VCaP (cell line): Measurements from ENCODE around the gene RAB8B.

Source experiments
- H3K27ac ChIP-seq: fragments of 450-650 bp; 2 replicates; pipeline ENCODE4 v1.5.1; 2017
- CTCF ChIP-seq: fragments of 450-650 bp; conservative IDR thresholded peaks from 2 replicates; pipeline ENCODE4 v1.5.1; 2017; ENCODE audit warnings: mild to moderate bottlenecking, moderate library complexity

RAB8B gene

GRCh38 chr15:63261311-63261710, 71.9 kb downstream of the RAB8B start:
- no peak for TF ChIP-seq CTCF

GRCh38 chr15:63263519-63263918, 74.1 kb downstream of the RAB8B start:
- TF ChIP-seq CTCF, result no peak

More at GRCh38 chr15:63261311-63261710, 71.9 kb downstream of the RAB8B start:
- no peak overlapping the region for H3K27ac ChIP-seq

GRCh38 chr15:63264688-63265293, 75.4 kb downstream of the RAB8B start:
- TF ChIP-seq CTCF, result no peak
- no peak overlapping the region for H3K27ac ChIP-seq

More at GRCh38 chr15:63263519-63263918, 74.1 kb downstream of the RAB8B start:
- no peak overlapping the region for H3K27ac ChIP-seq

- H3K27ac ChIP-seq, result no peak overlapping the region
- TF ChIP-seq CTCF, result no peak
Measured at GRCh38 chr15:63274427-63274826, 85.0 kb downstream of the RAB8B start.

DNA sequence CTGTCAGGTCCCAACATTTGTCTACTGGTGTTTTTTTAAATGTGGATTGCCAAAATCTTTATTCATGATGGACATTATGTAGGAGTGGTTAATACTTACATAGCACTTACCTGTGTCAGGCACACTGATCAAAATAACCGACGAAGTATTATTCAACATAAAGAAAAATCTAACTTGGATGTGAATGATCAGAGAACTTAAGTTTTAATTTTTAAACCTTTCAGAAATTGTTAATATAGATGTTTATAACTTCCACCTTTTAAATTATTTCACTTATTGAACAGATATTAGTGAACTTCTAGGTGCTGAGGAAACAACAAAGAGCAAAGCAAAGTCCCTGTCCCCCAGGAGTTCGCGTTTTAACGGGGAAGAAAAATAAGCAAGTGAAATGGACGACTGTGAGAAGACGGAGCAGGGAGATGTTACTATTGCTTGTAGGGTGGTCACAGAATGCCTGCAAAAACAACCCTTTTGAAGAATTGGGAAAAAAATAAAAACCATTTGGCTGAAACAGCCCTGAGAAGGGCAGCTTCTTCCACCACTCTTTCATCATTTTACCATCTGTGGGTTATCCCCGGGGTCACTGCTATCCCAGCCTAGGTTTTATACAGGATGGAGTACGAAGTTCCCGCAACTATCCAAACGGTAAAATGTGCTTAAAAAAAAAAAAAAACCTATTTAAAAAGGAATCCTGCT, 87.1 kb downstream of the RAB8B start:
- TF ChIP-seq CTCF, result no peak
- peak overlapping the region; percentile 92 for H3K27ac ChIP-seq

- H3K27ac ChIP-seq, result peak within 1 kb of the TSS; percentile 92
- no peak for TF ChIP-seq CTCF
Measured at GRCh38 chr15:63277038-63277892, 87.9 kb downstream of the RAB8B start, which contains the start of gene APH1B. Gene APH1B, plus strand, starts transcription at chr15:63277605. Its CDS starts 19 bp downstream, at chr15:63277624.

DNA sequence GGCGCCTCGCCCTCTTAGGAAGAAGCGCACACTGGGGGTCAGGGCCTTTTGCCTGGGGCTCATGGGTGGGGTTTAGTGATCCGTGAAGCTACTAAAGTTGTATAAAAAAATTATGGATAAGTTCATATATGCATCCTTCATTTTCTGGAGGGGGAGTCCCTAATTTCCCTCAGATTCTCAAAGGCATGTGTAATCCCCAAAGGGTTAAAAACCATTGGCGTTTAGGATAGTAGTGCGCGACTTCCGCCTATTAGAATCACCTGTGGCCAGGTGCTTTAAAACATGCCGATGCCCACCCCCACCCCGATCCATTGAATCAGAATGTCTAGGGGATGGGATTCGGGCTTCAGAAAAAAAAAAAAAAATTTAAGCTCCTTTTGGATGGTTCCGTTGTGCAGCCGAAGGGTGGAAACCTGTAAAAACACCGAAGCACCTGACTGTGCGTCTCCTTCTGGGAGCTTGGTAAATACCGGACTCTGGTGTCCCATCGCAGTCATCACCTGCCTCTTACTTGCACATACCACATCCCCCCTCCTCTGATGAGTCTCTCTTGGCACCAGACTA, 88.6 kb downstream of the RAB8B start:
- 0 out of 2 replicates have a peak, but pooled peaks have one; percentile 16 for TF ChIP-seq CTCF
- H3K27ac ChIP-seq, result peak overlapping the region; percentile 92
